Activated CD4-positive, CD25-positive, alpha-beta regulatory T cell (primary cell): ENCODE data around the gene HMGB2.

Experiments
- DNase-seq, 4 experiments: peaks; one replicate each; lab custom pipeline; 2025; lab: John Stamatoyannopoulos, UW

Gene HMGB2

GRCh38 chr4:173334891-173335752 is 964 bp upstream of the HMGB2 start:
- no peak for DNase-seq

- DNase-seq, result peak in 3 of 4 experiments; percentile 11 to 45 (median 33)
These were observed 487 bp downstream of the HMGB2 start for GRCh38 chr4:173333658-173334084.

GRCh38 chr4:173332963-173333657 is 1.0 kb downstream of the HMGB2 start:
- peak in 1 of 4 experiments; percentile 9 for DNase-seq

GRCh38 chr4:173332021-173332487 is 2.1 kb downstream of the HMGB2 start:
- no peak for DNase-seq

GRCh38 chr4:173330590-173330989 is 3.6 kb downstream of the HMGB2 start:
- no peak for DNase-seq

- DNase-seq, result no peak
These were observed 5.8 kb downstream of the HMGB2 start for GRCh38 chr4:173328236-173328901.

GRCh38 chr4:173325007-173325736 is 9.0 kb downstream of the HMGB2 start:
- DNase-seq, result no peak

- no peak for DNase-seq
These were observed 14.5 kb downstream of the HMGB2 start for GRCh38 chr4:173319696-173320095.

GRCh38 chr4:173318648-173319211 is 15.4 kb downstream of the HMGB2 start:
- DNase-seq, result no peak

GRCh38 chr4:173318240-173318639 is 15.9 kb downstream of the HMGB2 start:
- DNase-seq, result no peak

- no peak for DNase-seq
These were observed 17.2 kb downstream of the HMGB2 start for GRCh38 chr4:173317004-173317403.

- no peak for DNase-seq
These were observed 18.1 kb downstream of the HMGB2 start for GRCh38 chr4:173316060-173316459.

GRCh38 chr4:173314715-173315114 is 19.4 kb downstream of the HMGB2 start:
- no peak for DNase-seq

GRCh38 chr4:173311368-173311767 is 22.8 kb downstream of the HMGB2 start:
- no peak for DNase-seq

GRCh38 chr4:173307778-173308177 is 26.4 kb downstream of the HMGB2 start:
- DNase-seq, result no peak

- no peak for DNase-seq
These were observed 32.5 kb downstream of the HMGB2 start for GRCh38 chr4:173301518-173302201.

GRCh38 chr4:173294444-173294843 is 39.7 kb downstream of the HMGB2 start:
- no peak for DNase-seq

- DNase-seq, result no peak
These were observed 40.5 kb downstream of the HMGB2 start for GRCh38 chr4:173293663-173294062.

GRCh38 chr4:173291899-173292298 is 42.3 kb downstream of the HMGB2 start:
- DNase-seq, result no peak

GRCh38 chr4:173289353-173289727 is 44.8 kb downstream of the HMGB2 start:
- DNase-seq, result no peak
